ENCODE measurements around the gene POLL.

POLL gene

GRCh38 chr10:101615525-101616116 lies 27.6 kb upstream of the POLL start:
- H3K9me3 ChIP-seq (ENCODE audit: insufficient read depth, low read length) = no peaks in the 10 kb centered on the region
- no peak overlapping the region for H3K27ac ChIP-seq (ENCODE audit: low read depth, low read length)
- no peak overlapping the region for H3K4me2 ChIP-seq (ENCODE audit: low read depth, low read length, poor library complexity, severe bottlenecking)
- no peak overlapping the region for H3K4me3 ChIP-seq (ENCODE audit: insufficient read depth, low read length, poor library complexity, severe bottlenecking)
- no peaks in the 10 kb centered on the region for H3K9me2 ChIP-seq (replicated peaks; ENCODE audit: insufficient read depth, low read length)
- no peaks in the 10 kb centered on the region for H4K20me1 ChIP-seq (ENCODE audit: low read depth, low read length)
- no peak overlapping the region for H3K9ac ChIP-seq (ENCODE audit: low read length)
- H2AFZ ChIP-seq (ENCODE audit: low read depth, low read length, severe bottlenecking) = no peak overlapping the region
- no peaks in the 10 kb centered on the region for H3K79me2 ChIP-seq (ENCODE audit: insufficient read depth, low read length)
- no peak for TF ChIP-seq CTCF (IDR thresholded peaks at IDR 0.05; ENCODE audit: insufficient read depth, low read length, poor library complexity, severe bottlenecking)
- no peak for TF ChIP-seq EZH2phosphoT487 (conservative IDR thresholded peaks at IDR 0.05; ENCODE audit: low read length)
- no peaks in the 10 kb centered on the region for H3K27me3 ChIP-seq (ENCODE audit: low read length)
- H3K36me3 ChIP-seq (ENCODE audit: low read length) = no peaks in the 10 kb centered on the region
- H3F3A ChIP-seq (ENCODE audit: insufficient read depth) = peaks cover 10% of the 10 kb centered on the region; the same call in 1 of the 2 replicates

GRCh38 chr10:101614663-101615524 lies 26.8 kb upstream of the POLL start:
- Histone ChIP-seq H3K4me2 (ENCODE audit: low read depth, low read length, poor library complexity, severe bottlenecking) (no peak overlapping the region), H2AFZ (ENCODE audit: low read depth, low read length, severe bottlenecking) (no peak overlapping the region), H3K9me2 (replicated peaks; ENCODE audit: insufficient read depth, low read length) (no peaks in the 10 kb centered on the region), H3F3A (ENCODE audit: insufficient read depth) (peaks cover 10% of the 10 kb centered on the region; the same call in 1 of the 2 replicates), H3K4me3 (ENCODE audit: insufficient read depth, low read length, poor library complexity, severe bottlenecking) (no peak overlapping the region), H3K9ac (ENCODE audit: low read length) (no peak overlapping the region), H3K27ac (ENCODE audit: low read depth, low read length) (no peak overlapping the region), H3K9me3 (ENCODE audit: insufficient read depth, low read length) (no peaks in the 10 kb centered on the region), H3K79me2 (ENCODE audit: insufficient read depth, low read length) (no peaks in the 10 kb centered on the region), H3K27me3 (ENCODE audit: low read length) (no peaks in the 10 kb centered on the region), H3K36me3 (ENCODE audit: low read length) (no peaks in the 10 kb centered on the region), H4K20me1 (ENCODE audit: low read depth, low read length) (no peaks in the 10 kb centered on the region)
- TF ChIP-seq EZH2phosphoT487 (conservative IDR thresholded peaks at IDR 0.05; ENCODE audit: low read length) (no peak), CTCF (IDR thresholded peaks at IDR 0.05; ENCODE audit: insufficient read depth, low read length, poor library complexity, severe bottlenecking) (no peak)

- no peaks in the 10 kb centered on the region for H4K20me1 ChIP-seq (ENCODE audit: low read depth, low read length)
- H3K36me3 ChIP-seq (ENCODE audit: low read length) = no peaks in the 10 kb centered on the region
- H3K9me2 ChIP-seq (replicated peaks; ENCODE audit: insufficient read depth, low read length) = no peaks in the 10 kb centered on the region
- H3K79me2 ChIP-seq (ENCODE audit: insufficient read depth, low read length) = no peaks in the 10 kb centered on the region
- no peaks in the 10 kb centered on the region for H3K9me3 ChIP-seq (ENCODE audit: insufficient read depth, low read length)
- peaks cover 10% of the 10 kb centered on the region; the same call in 1 of the 2 replicates for H3F3A ChIP-seq (ENCODE audit: insufficient read depth)
- H2AFZ ChIP-seq (ENCODE audit: low read depth, low read length, severe bottlenecking) = no peak overlapping the region
- H3K9ac ChIP-seq (ENCODE audit: low read length) = no peak overlapping the region
- H3K4me2 ChIP-seq (ENCODE audit: low read depth, low read length, poor library complexity, severe bottlenecking) = no peak overlapping the region
- no peak overlapping the region for H3K4me3 ChIP-seq (ENCODE audit: insufficient read depth, low read length, poor library complexity, severe bottlenecking)
- TF ChIP-seq EZH2phosphoT487 (conservative IDR thresholded peaks at IDR 0.05; ENCODE audit: low read length) = no peak
- TF ChIP-seq CTCF (IDR thresholded peaks at IDR 0.05; ENCODE audit: insufficient read depth, low read length, poor library complexity, severe bottlenecking) = no peak
- no peak overlapping the region for H3K27ac ChIP-seq (ENCODE audit: low read depth, low read length)
- no peaks in the 10 kb centered on the region for H3K27me3 ChIP-seq (ENCODE audit: low read length)
Observed at GRCh38 chr10:101613646-101614045, 25.6 kb upstream of the POLL start.

Measured in SU-DHL-6 (cell line).